GM18498 (cell line): Measurements from ENCODE around the gene CACNA1G.
A peak's percentile ranks its signal among the peaks of the same experiment; 100 is the strongest.

Experiments
- ATAC-seq: cut with Tn5 transposase; IDR thresholded peaks from one replicate; pipeline ENCODE4 v1.9.1; 2021; ENCODE audit warnings: mild to moderate bottlenecking, moderate library complexity; ENCODE audit not compliant: unreplicated experiment

Gene CACNA1G

GRCh38 chr17:50560185-50560824 is at the start of gene CACNA1G:
TSS of gene CACNA1G (plus strand) at chr17:50560715. CDS start at chr17:50561460, 745 bp downstream.
- ATAC-seq, result peak; percentile 90

GRCh38 chr17:50511058-50511457 is 49.5 kb upstream of the CACNA1G start:
- ATAC-seq, result peak; percentile 76

- no peak for ATAC-seq
These were observed 47.0 kb upstream of the CACNA1G start for GRCh38 chr17:50513495-50513894.

- ATAC-seq, result no peak
These were observed 46.1 kb upstream of the CACNA1G start for GRCh38 chr17:50514388-50514787.

DNA sequence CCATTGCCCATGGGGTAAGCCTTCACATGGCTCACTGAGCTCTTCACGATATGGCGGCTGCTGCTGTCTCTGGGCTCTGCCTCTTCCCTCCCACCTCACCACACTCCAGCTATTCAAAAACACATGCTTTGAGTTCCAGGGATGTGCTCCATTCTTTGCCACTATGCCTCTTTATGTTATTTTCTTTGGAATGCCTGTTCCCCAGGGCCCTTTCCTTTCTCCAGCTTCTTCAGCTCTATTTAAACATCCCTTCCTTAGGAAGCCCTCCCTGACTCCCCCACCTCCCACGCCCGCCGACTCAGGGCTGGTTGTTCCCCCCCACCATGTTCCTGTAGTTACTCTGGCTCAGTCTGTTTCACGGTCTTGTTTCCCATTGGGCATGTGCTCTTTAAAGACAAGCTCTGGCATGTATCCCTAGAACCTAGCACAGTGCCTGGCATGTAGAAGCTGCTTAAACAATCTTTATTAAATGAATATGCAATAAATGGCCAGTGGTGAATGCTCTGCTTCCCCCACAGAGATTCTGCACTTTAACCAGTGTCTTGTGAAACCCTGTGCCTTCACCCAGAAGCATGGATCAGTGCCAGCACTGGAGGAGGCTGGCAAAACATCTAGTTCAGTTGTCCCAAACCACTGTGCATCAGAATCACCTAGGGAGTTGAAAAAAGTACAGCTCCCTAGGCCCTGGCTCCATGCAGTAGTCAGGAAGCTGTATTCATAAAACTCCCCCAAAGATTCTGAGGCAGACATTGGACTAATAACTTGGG is 45.4 kb upstream of the CACNA1G start:
- no peak for ATAC-seq

DNA sequence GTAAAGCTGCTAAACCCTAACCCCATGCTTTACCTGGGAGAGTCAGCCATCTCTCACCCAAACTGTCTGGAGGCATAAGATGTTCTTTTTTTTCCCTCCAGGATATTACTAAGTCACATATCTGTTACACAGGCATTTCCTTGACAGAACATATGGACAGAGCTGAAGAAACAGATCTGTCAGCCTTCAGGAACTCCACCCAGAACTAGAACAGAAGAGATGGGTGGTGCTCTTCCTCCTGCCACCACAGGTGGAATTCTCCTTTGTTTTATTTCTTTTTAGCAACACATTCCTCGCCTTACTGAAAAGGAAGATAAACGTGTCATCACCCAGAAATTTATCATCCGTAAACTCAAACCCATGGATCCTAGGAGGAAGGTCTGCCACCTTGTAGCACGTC is 43.5 kb upstream of the CACNA1G start:
- ATAC-seq, result no peak

DNA sequence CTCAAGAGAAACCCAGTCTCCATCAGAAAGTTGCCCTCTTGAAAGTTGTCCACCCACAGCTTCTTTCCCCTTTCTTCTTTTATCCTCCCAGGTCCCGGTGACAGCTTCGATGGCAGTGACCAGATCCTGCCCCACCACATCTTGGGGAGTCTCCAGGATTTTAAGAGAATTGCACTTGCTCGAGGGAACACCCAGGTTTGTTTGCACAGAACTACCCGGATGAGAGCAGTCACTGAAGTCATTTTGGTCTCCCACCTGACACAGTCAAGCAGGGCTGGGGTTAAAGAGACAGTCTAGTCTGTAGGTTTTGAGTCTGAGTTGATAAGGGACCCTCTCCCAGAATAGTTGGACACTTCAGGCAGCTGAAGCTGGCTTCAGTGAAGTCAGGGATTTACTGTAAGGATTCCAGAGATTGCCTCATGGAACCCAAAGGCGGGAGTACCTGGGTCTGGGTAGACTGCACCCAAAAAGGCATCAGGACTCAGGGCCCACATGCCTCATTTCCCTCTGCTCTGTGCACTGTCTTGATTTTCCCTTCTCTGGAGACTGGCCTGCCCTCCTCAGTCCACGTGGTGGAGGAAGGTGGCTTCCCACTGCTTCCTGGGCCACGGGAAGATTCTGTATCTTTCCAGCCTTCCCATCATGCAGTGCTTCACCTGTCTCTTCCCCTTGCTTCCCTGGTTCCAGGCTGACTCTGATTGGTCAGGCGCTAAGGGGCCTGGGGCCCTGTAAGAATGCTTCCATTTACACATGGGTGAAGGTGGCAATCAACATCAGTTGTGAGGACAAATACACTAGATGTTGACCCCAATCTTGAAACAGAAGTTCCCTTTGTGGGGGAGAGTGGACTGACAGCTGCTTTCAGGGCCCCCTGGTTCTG is 42.8 kb upstream of the CACNA1G start:
- ATAC-seq, result no peak

DNA sequence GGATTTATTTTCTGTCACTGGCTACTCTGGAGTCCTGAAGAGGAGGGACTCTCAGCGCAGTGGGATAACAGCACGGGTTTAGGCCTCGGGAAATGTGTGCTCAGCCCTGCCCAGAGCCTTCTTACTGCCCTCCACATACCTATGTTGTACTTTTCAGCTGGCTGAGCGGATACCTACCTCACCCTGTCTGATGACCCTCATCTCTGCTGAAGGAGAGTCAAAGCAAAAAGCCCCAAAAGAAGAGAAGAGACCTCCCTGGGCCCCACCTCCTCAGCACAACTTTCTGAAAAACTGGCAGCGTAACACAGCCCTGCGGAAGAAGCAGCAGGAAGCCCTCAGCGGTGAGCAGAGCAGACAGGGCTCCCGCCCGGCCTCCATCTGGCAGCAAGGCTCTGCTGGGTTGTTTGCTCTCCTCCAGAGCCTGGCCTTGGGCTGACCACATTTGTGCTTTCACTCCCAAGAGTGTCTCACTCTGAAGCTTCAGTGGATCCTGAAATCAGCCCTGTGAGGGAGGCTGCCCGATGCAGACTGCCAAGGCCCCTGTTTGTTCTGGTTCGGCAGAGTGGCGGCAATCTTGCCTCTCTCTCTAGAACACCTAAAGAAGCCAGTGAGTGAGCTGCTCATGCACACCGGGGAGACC is 42.0 kb upstream of the CACNA1G start:
- no peak for ATAC-seq

DNA sequence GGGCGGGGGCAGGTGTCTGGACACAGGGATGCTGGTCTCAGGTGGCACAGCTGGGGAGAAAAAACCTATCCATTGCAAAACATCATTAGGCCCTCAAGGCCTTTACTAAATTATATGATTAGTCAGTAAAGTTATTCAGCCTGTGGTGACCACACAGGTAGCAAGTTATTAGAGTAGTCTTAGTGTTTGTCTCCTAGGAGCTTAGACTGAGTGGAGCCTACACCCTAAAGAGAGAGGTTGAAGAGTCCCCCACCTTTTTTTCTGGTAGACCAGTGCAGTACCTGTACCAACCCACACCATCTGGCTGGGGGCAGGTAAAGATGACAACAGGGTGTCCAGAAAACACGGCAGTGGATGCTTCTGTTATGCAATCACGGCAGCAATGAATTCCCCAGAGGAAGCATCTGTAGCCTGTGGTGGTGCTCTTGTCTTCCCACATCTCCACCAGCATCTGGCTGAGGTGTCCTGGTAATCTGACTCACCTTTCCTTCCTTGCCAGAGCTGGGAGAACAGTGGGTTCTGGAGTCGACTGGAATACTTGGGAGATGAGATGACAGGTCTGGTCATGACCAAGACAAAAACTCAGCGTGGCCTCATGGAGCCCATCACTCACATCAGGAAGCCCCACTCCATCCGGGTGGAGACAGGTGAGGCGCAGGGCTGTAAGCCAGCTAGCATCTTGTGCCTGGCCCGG is 41.2 kb upstream of the CACNA1G start:
- no peak for ATAC-seq

DNA sequence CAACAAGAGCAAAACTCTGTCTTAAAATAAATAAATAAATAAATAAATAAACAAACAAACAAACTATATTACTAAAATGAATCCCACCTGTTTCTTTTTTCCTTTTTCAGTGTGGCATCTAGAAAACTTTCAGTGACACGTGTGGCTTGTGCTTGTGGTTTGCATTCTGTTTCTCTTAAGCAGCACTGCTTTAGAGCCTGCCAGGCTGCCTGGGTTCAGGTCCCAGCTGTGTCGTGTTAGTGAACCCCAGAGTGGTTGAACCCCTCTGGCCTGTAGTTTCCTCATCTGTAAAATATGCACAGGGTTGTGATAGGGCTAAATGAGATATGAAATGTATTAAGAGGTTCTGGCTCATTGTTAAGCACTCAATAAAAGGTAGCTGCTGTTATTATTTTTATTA is 40.0 kb upstream of the CACNA1G start:
- no peak for ATAC-seq

DNA sequence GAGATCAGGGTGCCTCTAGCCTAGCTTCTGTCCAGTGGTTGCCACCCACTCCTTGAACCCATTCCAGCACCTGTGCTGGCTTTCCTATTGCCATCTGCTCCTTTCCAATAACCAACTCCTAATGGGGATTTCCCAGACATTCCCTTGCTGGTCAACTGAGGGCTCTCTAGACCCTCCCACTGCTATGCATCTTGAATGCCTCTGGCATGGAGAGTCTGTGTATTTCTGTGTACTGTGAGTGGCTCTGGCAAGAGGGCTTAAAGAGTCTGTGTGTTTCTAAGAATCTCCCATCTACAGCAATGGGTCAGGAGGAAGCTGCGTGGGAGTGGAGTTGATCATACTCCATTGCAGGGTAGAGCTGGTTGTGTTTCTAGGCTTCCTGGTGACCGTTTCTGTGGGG is 39.0 kb upstream of the CACNA1G start:
- ATAC-seq, result no peak

- no peak for ATAC-seq
These were observed 37.7 kb upstream of the CACNA1G start for GRCh38 chr17:50522766-50523165.

GRCh38 chr17:50523208-50523607 is 37.3 kb upstream of the CACNA1G start:
- no peak for ATAC-seq

DNA sequence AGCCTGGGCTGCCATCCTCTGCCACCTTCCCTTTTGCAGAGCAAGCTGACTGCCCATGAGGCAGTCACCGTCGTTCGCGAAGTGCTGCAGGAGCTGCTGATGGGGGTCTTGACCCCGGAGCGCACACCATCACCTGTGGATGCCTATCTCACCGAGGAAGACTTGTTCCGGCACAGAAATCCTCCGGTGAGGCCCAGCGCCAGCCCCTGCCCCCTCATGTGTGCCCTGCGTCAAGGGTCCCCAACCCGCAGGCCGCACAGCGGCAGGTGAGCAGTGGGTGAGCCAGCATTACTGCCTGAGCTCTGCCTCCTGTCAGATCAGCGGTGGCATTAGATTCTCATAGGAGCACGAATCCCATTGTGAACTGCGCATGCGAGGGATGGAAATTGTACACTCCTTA is 35.7 kb upstream of the CACNA1G start:
- no peak for ATAC-seq

DNA sequence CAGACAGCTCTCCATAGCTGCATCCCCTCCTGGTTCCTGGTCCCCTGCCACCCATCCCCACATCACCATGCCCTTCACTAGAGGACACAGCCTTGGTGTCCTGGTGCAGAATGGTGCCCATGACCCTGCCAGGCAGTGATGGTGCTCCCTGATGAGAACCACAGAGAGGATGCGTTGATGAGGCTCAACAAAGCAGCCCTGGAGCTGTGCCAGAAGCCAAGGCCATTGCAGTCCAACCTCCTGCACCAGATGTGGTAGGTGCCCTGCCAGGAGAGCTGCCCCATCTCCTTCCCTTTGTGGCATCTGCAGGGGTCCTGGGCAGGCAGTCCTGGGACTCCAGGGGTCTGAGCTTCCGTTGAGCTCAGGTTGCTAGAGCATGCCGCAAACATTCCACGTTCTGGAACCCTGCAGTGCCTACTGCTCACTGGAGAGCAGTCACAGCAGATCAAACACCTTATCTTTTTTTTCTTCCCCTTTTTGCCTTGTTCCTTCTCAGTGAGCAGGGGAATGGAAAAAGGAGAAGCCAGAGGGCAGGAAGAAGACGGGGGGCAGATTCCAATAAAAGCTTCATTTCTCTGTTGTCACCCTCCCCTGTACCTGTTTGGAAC is 33.3 kb upstream of the CACNA1G start:
- no peak for ATAC-seq

DNA sequence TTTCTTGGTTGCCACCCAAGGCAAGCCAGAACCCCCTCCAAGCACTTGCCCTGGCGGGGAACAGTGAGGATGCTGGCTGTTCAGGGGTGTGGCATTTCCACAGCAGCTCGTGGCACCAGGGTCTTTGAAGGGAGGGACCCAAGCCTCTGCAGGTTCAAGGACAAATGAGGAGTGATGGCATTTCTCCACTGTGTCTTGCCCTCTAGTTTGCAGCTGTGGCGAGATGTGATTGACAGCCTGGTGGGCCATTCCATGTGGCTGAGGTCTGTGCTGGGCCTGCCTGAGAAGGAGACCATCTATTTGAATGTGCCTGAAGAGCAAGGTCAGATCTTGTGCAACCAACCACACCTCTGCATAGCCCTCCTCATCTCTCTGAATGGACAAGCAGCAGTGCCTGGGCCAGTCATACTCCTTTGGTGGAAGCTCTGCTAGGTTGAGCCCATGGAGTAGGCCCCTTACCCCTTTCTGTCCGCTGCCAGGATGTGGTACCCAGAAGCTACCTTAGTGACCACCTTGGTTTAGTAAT is 32.5 kb upstream of the CACNA1G start:
- ATAC-seq, result no peak

DNA sequence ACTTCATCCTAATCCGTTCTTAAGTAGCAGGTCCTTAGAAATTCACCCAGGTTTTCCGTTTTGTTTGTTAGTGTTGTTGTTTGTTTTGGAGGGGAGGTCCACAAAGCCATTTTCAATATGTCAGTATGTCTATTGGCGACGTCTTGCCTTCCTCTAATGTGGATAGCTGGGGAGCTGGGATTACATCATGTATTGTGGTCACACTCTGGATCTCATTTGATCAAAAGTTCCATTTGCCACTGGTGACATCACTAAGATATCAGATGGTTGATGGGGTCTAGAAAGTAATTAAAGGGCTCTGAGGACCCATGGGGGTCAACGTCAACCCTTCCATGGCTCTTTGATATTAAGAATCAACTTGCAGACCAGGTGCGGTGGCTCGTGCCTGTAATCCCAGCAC is 30.7 kb upstream of the CACNA1G start:
- no peak for ATAC-seq

GRCh38 chr17:50531428-50532025 is 29.0 kb upstream of the CACNA1G start:
- ATAC-seq, result no peak

GRCh38 chr17:50532452-50533024 is 28.0 kb upstream of the CACNA1G start, which contains the start of gene EPN3:
TSS of gene EPN3 (plus strand) at chr17:50532735. CDS start at chr17:50536557, 3,822 bp downstream.
- no peak for ATAC-seq
